ENCODE measurements around the gene ORM2. TPM values are rescaled to one million over a fixed set of nuclear protein-coding genes. Genes with fewer than 3 reads are reported as not detected.
"Not testable (repeated sequence)": the region's sequence is repeated elsewhere in the genome, so short reads cannot be mapped to it uniquely, and the experiment has no call there.

The ORM2 gene
- total RNA-seq, 1 donor from 2014 or later = not detected

DNA sequence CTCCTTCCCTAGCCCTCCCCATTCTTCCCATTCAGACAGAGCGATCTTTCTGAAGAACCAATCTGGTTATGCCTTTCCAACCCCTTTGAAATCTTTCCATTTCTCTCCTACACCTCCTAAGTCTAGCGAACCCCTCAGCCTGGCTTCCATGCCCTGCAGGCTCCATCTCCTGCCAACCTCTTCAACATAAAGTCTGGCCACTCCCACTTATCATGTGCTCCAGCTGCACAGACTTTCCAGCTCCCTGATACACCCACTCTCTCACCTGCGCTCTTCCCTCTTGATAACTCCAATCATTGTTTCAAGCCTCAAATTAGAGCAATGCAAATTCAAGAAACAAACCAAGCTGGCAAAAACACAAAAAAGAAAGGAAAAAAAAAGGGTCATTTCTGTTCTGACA lies 10.5 kb upstream of the ORM2 start:
- POLR2A ChIA-PET = no interaction called here

DNA sequence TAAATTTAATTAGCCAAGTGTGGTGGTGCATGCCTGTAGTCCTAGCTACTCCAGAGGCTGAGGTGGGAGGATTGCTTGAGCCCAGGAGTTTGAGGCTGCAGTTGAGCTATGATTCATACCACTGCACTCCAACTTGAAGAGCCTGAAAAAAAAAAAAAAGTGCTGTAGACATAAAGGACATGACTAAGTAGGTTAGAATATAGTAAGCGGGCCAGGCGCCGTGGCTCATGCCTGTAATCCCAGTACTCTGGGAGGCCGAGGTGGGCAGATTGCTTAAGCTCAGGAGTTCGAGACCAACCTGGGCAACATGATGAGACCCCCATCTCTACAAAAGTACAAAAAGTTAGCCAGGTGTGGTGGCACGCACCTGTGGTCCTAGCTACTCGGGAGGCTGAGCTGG lies 9.0 kb upstream of the ORM2 start:
- H3K36me3 Mint-ChIP-seq (ENCODE audit: low read depth); CTCF ChIA-PET; intact Hi-C loops (cut with micrococcal nuclease); H3K4me3 Mint-ChIP-seq; H3K9me3 Mint-ChIP-seq; H3K27ac Mint-ChIP-seq; H3K27me3 Mint-ChIP-seq; H3K4me1 Mint-ChIP-seq; DNase-seq; POLR2A ChIA-PET; ATAC-seq (ENCODE audit: low read depth): not testable (repeated sequence)

More for the DNA sequence above, 10.5 kb upstream of the ORM2 start:
- no peak overlapping the region for H3K27ac Mint-ChIP-seq
- intact Hi-C loops (cut with micrococcal nuclease) = no loop called here
- DNase-seq (no peak), ATAC-seq (ENCODE audit: low read depth) (no peak)
- H3K4me1 Mint-ChIP-seq = no peaks in the 10 kb centered on the region
- no peaks in the 10 kb centered on the region for H3K9me3 Mint-ChIP-seq
- peaks cover 6% of the 10 kb centered on the region for H3K27me3 Mint-ChIP-seq
- TF ChIP-seq, protein P1, sequence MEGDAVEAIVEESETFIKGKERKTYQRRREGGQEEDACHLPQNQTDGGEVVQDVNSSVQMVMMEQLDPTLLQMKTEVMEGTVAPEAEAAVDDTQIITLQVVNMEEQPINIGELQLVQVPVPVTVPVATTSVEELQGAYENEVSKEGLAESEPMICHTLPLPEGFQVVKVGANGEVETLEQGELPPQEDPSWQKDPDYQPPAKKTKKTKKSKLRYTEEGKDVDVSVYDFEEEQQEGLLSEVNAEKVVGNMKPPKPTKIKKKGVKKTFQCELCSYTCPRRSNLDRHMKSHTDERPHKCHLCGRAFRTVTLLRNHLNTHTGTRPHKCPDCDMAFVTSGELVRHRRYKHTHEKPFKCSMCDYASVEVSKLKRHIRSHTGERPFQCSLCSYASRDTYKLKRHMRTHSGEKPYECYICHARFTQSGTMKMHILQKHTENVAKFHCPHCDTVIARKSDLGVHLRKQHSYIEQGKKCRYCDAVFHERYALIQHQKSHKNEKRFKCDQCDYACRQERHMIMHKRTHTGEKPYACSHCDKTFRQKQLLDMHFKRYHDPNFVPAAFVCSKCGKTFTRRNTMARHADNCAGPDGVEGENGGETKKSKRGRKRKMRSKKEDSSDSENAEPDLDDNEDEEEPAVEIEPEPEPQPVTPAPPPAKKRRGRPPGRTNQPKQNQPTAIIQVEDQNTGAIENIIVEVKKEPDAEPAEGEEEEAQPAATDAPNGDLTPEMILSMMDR (IDR thresholded peaks at IDR 0.05) = no peak
- CTCF ChIA-PET = no interaction called here
- H3K36me3 Mint-ChIP-seq (ENCODE audit: low read depth) = no peaks in the 10 kb centered on the region
- no peak overlapping the region for H3K4me3 Mint-ChIP-seq

GRCh38 chr9:114321759-114322158 lies 7.9 kb upstream of the ORM2 start:
- H3K27ac Mint-ChIP-seq = no peak overlapping the region
- CTCF ChIA-PET = interaction anchor here (0.7 kb wide), 1 partner anchor 1188 kb away, joined by 3 read pairs; no protein-coding TSS in a partner anchor
- DNase-seq = no peak
- POLR2A ChIA-PET = no interaction called here
- H3K27me3 Mint-ChIP-seq = peaks cover 4% of the 10 kb centered on the region
- TF ChIP-seq, protein P1 (IDR thresholded peaks at IDR 0.05) = no peak
- intact Hi-C loops (cut with micrococcal nuclease) = no loop called here
- no peaks in the 10 kb centered on the region for H3K36me3 Mint-ChIP-seq (ENCODE audit: low read depth)
- no peak for ATAC-seq (ENCODE audit: low read depth)
- no peaks in the 10 kb centered on the region for H3K9me3 Mint-ChIP-seq
- no peaks in the 10 kb centered on the region for H3K4me1 Mint-ChIP-seq
- H3K4me3 Mint-ChIP-seq = no peak overlapping the region

DNA sequence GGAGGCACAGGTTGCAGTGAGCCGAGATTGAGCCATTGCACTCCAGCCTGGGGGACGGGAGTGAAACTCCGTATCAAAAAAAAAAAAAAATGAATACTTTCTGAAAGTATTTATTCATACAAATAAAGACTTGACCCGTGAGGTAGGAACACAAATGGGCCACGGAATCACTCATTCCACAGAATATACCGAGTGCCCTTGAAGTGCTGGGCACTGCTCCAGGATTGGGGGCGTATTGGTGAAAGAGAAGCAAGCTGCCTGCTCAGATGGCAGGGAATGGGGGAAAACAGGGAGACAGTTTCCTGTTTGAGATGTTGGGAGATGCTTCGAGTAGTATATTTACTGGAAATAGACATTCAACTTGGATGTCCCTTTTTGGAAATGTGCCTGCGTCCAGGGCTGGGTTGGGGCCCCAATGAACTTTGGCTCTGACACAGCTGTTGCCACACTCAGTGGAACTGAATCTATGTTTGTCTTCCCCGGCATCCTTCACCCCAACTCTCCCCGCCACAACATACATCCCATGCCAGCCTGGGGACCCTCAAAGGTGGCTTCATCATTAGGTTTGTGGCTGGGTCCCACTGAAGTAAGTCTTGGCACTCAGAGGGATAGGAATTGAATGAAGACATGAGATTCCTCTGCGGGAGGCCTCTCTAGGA lies 7.4 kb upstream of the ORM2 start:
- POLR2A ChIA-PET = not testable (repeated sequence)

DNA sequence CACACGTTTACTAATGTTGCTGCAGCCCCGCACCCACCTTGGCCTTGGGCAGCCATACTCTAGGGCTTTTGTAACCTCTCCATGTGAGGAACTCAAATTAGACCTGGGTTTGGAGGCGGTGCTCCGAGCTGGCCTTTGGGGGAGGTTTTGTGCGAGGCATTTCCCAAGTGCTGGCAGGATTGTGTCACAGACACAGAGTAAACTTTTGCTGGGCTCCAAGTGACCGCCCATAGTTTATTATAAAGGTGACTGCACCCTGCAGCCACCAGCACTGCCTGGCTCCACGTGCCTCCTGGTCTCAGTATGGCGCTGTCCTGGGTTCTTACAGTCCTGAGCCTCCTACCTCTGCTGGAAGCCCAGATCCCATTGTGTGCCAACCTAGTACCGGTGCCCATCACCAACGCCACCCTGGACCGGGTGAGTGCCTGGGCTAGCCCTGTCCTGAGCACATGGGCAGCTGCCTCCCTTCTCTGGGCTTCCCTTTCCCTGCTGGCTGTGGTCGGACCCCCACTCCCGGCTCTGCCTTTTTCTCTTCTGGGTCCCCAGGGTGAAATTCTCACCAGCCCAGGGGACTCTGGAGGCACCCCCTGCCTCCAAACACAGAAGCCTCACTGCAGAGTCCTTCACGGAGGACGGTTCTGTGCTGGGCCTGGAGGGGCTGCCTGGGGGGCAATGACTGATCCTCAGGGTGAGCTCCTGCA lies 6.7 kb upstream of the ORM2 start, which contains the start of gene ORM1:
Gene ORM1, plus strand, starts transcription at position 268 of the 701 bp plus-strand sequence. Its CDS starts 36 bp downstream, at position 304.
- intact Hi-C loops (cut with micrococcal nuclease) = not testable (repeated sequence)

More for the DNA sequence above, 7.4 kb upstream of the ORM2 start:
- CTCF ChIA-PET = interaction anchor here (0.6 to 0.7 kb wide), 3 partner anchors 39 to 1187 kb away, joined by 3 read pairs; no protein-coding TSS in a partner anchor
- ATAC-seq (ENCODE audit: low read depth); H3K4me1 Mint-ChIP-seq; H3K36me3 Mint-ChIP-seq (ENCODE audit: low read depth); H3K27ac Mint-ChIP-seq; H3K27me3 Mint-ChIP-seq; H3K4me3 Mint-ChIP-seq; intact Hi-C loops (cut with micrococcal nuclease); DNase-seq; H3K9me3 Mint-ChIP-seq: not testable (repeated sequence)

GRCh38 chr9:114323849-114324248 lies 5.8 kb upstream of the ORM2 start:
- POLR2A ChIA-PET, H3K27ac Mint-ChIP-seq, H3K9me3 Mint-ChIP-seq: not testable (repeated sequence)

More for the DNA sequence above, 6.7 kb upstream of the ORM2 start, which contains the start of gene ORM1:
- H3K4me3 Mint-ChIP-seq; DNase-seq; POLR2A ChIA-PET; H3K27me3 Mint-ChIP-seq; H3K9me3 Mint-ChIP-seq; H3K4me1 Mint-ChIP-seq; H3K27ac Mint-ChIP-seq; ATAC-seq (ENCODE audit: low read depth); H3K36me3 Mint-ChIP-seq (ENCODE audit: low read depth): not testable (repeated sequence)
- CTCF ChIA-PET = interaction anchor here (0.6 to 0.7 kb wide), 2 partner anchors 40 to 104 kb away, joined by 3 read pairs; no protein-coding TSS in a partner anchor

DNA sequence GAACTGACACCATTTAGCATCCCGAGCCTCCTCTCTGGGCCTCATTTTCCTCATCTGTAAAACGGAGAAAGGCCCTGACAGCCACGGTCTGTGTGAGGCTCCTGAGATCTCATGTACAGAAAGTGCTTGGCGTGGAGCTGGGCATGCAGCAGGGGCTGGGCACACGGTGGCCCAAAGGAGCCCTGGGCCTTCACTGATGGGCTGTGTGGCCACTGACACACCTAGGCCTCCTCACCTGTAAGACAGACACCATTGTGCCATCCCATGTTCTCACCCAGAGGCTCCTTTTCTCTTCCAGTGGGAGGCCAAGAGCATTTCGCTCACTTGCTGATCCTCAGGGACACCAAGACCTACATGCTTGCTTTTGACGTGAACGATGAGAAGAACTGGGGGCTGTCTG lies 5.2 kb upstream of the ORM2 start:
- intact Hi-C loops (cut with micrococcal nuclease) = no loop called here
- no peak overlapping the region for H3K27ac Mint-ChIP-seq
- H3K36me3 Mint-ChIP-seq (ENCODE audit: low read depth) = no peaks in the 10 kb centered on the region
- no peaks in the 10 kb centered on the region for H3K27me3 Mint-ChIP-seq
- H3K4me1 Mint-ChIP-seq = no peaks in the 10 kb centered on the region
- DNase-seq (no peak), ATAC-seq (ENCODE audit: low read depth) (no peak)
- ChIA-PET POLR2A (no interaction called here), CTCF (interaction anchor here (0.6 kb wide), 1 partner anchor 574 kb away, joined by 4 read pairs; no protein-coding TSS in a partner anchor)
- H3K9me3 Mint-ChIP-seq = no peaks in the 10 kb centered on the region
- H3K4me3 Mint-ChIP-seq = no peak overlapping the region
- TF ChIP-seq, protein P1 (IDR thresholded peaks at IDR 0.05) = no peak

More at GRCh38 chr9:114323849-114324248, 5.8 kb upstream of the ORM2 start:
- DNase-seq; H3K27me3 Mint-ChIP-seq; H3K4me1 Mint-ChIP-seq; H3K36me3 Mint-ChIP-seq (ENCODE audit: low read depth); ATAC-seq (ENCODE audit: low read depth); intact Hi-C loops (cut with micrococcal nuclease); H3K4me3 Mint-ChIP-seq: not testable (repeated sequence)
- CTCF ChIA-PET = interaction anchor here (0.6 kb wide), 1 partner anchor 575 kb away, joined by 4 read pairs; no protein-coding TSS in a partner anchor

GRCh38 chr9:114324965-114325364 lies 4.7 kb upstream of the ORM2 start:
- POLR2A ChIA-PET; ATAC-seq (ENCODE audit: low read depth); H3K27ac Mint-ChIP-seq; H3K4me1 Mint-ChIP-seq; CTCF ChIA-PET; H3K36me3 Mint-ChIP-seq (ENCODE audit: low read depth); H3K9me3 Mint-ChIP-seq; H3K4me3 Mint-ChIP-seq; intact Hi-C loops (cut with micrococcal nuclease); DNase-seq; H3K27me3 Mint-ChIP-seq: not testable (repeated sequence)

- H3K4me3 Mint-ChIP-seq; H3K36me3 Mint-ChIP-seq (ENCODE audit: low read depth); H3K4me1 Mint-ChIP-seq; H3K27me3 Mint-ChIP-seq; DNase-seq; H3K9me3 Mint-ChIP-seq; ATAC-seq (ENCODE audit: low read depth); POLR2A ChIA-PET; H3K27ac Mint-ChIP-seq; CTCF ChIA-PET; intact Hi-C loops (cut with micrococcal nuclease): not testable (repeated sequence)
Measured at GRCh38 chr9:114325684-114326254, 3.9 kb upstream of the ORM2 start.
